GM19035 (cell line): ENCODE results near the gene PDSS2.
"Not testable (repeated sequence)": the region's sequence is repeated elsewhere in the genome, so short reads cannot be mapped to it uniquely, and the experiment has no call there.

ENCODE experiments used
- ATAC-seq: cut with Tn5 transposase; IDR thresholded peaks from one replicate; pipeline ENCODE4 v1.9.1; 2021; ENCODE audit not compliant: unreplicated experiment

The PDSS2 gene

DNA sequence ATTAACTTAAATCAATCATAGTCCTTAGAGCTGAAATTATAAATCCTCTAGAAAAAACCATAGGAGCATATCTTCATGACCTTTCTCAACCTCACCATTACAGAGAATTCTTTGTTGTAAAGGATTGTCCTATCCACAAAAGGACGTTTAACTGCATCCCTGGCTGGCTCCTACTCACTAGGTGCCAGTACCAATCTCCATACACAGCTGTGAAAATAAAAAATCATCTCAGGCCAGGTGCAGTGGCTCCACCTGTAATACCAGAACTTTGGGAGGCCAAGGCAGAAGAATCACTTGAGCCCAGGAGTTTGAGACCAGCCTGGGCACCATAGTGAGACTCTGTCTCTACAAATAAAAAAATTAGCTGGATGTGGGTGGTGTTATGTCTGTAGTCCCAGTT is 89.9 kb downstream of the PDSS2 start:
- no peak for ATAC-seq

DNA sequence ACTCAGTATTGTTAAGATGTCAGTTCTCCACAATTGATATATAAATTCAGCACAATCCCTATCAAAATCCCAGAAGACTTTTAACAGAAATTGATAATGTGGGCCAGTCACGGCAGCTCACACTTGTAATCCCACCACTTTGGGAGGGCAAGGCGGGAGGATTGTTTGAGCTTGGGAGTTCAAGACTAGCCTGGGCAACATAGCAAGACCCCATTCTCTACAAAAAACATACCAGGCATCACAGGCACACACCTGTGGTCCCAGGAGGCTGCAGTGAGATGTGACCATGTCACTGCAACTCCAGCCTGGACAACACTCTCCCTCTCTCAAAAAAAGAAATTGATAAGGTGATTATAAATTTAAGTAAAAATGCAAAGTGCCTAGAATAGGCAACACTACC is 90.9 kb downstream of the PDSS2 start:
- ATAC-seq, result no peak

DNA sequence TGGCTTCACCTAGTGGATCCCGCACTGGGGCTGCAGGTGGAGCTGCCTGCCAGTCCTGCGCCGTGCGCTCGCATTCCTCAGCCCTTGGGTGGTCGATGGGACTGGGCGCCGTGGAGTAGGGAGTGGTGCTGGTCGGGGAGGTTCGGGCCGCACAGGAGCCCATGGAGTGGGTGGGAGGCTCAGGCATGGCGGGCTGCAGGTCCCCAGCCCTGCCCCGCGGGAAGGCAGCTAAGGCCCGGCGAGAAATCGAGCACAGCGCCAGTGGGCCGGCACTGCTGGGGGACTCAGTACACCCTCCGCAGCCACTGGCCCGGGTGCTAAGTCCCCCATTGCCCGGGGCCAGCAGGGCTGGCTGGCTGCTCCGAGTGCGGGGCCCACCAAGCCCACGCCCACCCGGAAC is 95.2 kb downstream of the PDSS2 start:
- not testable (repeated sequence) for ATAC-seq

DNA sequence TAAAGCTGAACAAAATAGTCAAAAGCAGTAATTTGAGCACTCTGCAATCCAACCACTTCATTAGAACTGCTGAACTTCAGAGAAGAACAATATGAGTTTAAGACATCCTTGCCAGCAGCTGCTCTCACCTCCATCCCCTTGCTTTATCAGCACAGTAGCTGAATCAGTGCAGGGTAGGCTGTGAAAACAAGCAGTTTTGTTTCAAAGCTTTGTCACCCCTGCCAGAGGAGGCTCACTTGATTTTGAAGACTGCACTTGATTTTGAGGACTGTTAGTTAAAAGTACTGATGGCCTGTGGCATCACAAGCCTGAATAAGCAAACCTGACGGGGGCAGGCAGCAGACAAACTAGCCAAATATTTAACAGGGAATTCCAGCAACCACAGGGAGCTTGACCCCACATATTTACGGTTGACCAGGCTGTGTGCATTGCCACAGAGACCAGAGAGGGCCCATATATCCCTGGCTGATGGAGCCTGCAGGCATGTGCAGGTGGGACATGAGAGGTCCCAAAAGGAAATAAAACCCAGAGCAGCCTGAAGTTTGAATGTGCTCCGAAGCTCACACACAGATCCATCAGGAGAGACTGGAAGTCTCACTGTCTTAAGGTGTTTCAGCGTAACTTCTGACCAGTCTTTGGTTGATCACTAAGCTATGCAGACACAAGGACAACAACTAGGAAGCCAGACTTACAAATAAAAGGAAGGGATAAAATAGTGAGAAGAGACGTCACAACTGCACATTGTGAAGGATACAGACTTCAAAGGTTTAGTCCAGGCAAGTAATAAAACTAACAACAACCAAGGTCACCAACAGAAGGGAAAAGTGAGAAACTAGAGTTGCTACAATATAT is 97.4 kb downstream of the PDSS2 start:
- ATAC-seq, result no peak

DNA sequence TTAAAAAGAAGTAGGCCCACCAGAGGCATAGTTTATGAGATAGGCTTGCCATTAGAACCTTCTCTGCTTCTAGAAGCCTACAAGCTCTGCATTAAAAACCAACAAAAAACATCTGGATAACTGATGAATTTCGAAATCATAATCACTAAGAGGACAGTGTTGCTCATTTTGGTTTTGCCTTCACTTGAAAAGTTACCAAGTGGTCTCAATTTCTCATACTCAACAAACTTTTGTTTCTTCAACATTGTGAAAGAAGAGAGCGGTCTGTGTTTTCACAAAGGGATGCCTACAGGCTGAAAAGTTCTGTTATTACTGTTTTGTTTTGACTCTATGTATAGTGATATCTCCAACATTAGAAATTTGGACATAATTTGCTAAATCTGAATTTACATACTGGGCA is 98.9 kb downstream of the PDSS2 start:
- no peak for ATAC-seq

DNA sequence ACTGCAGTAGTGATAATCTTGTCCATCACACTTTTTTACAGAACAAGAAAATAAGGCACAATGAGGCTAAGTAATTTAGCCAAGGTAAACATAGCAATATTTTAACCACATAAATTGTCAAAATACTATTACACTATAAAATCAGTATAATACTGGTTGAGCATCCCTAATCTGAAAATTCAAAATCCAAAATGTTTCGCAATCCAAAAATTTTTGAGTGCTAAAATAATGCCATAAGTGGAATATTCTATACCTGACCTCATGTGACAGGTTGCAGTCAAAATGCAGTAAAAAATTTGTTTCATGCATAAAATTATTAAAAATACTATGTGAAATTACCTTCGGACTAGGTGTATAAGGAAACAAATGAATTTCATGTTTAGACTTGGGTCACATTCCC is 101.5 kb downstream of the PDSS2 start:
- ATAC-seq, result no peak

DNA sequence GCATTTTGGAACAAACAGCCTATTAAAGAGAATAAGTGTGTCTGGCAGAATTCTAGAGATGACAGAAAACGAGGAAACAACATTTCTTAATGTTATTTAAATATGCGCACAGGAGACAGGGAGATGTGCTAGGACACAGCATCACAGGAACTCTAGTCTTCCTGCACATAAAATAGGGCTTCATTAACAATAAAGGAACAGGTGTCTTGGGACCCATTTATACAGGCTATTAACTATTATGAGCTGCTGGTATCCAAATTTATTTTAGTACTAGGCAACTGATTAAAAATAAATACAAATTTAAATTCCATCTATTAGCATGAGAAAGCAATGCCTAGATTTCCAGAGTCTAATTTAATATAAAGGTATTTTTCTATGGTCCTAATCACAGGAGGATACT is 102.3 kb downstream of the PDSS2 start:
- no peak for ATAC-seq

DNA sequence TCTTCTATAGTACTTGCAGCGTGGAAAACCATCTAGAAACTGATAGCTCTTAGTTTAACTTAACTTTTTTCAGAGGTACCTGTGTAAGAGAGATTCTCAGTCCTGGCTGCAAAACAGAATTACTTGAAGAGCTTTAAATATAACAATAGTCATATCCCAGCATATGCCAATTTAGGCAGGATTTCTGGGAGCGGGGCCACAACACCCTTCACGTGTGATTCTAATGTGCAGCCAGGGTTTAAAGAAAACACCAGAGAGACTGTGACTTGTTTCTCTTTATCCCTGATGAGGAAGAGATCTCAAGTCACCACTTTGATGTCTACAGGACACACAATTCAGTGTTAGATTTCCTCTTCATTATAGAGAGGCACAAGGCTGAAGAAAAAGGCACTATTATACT is 103.7 kb downstream of the PDSS2 start:
- no peak for ATAC-seq

DNA sequence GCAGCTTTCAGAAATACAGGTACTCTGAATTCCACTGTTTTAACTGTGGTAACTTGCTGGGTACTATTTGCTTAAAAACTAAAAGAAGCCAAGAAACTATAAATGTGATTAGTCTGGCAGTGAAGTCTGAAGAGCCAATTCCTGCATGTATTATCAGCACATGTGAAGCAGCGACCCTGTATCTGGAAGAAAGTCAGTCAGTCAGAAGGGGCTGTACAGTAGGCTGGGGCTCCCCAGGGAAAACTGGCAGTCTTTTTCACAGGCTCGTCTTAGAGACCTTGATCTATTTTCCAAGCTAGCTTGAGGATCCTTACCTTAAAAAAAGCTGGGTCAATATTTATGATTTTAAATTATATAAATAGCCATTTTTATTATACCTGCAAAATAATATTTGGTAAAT is 104.9 kb downstream of the PDSS2 start:
- no peak for ATAC-seq

DNA sequence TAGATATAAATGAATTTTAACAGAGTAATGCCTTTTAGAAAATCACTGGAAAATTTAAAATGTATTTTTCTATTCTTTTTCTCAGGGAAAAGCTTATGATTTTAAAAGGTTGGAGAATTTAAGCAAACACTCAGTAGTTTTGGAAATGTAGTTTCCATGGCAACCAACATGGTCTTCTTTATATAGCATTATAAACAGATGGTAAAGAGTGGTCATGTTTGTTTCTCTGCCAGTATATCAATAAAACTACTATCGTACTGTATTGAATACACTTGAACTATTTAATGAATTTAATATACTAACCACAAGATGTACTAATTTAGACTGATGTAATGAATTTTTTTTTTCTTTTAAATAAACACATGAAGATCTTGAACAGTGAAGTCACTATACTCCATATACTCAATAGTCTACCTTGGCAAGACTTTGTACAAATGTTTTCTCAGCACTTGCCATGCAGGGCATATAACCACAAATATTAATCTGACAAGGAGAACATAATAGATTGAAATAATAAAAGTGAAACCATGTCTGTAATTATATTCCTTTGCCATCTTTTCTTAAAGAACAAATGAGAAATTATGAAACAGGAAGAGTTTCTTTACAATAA is 105.5 kb downstream of the PDSS2 start:
- no peak for ATAC-seq

DNA sequence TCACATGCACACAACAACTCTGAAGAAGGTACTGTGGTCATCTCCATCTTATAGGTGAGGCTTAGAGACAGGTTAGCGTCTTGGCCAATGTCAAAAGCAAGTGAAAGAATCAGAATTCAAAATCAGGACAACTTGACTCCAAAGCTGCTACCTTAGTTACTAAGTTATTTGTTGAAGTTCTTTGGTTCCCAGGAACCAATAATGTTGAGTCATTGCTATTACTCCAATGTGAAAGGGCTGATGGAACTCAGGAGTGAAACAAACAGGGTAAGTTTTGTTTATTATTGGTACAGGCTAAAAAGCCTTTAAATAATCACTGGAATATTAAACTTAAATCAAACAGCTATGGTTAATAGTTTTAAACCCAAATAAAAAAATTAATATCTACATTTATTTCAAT is 111.1 kb downstream of the PDSS2 start:
- no peak for ATAC-seq

DNA sequence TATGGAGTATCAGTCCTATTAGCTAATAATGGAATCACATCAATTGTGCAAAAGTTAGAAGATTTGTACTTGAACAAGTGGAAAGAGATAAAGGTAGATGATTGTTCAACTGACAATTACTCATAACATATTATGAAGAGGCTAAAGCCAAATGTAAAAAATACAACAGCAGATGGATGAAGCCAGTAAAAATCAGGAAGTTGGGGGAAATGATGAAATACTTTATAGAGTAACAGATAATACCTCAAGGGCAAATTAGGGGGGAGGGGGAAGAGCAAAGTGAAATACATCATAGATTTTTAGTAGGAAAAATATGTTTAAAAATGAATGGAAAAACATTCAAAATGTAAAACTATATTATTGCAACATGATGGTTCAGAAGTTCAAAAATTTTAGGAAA is 114.0 kb downstream of the PDSS2 start:
- ATAC-seq, result no peak

DNA sequence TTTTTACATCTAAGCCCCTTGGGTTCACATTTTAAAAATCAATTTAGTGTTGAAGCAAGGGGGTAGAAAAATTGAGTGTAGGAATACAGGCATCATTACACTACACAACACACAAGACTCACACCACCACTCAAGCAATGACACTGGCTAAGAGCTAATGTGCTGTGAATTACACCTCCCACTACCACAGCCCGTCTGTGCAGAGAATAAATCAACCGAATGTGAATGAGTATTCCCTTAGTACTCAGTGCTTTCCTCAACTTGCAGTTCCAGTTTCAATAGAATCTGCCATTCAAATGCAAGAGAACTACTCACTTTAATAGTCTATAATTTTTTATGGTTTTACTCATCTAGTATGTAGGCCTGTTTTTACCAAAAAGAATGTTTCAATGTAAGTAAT is 114.4 kb downstream of the PDSS2 start:
- ATAC-seq, result no peak

DNA sequence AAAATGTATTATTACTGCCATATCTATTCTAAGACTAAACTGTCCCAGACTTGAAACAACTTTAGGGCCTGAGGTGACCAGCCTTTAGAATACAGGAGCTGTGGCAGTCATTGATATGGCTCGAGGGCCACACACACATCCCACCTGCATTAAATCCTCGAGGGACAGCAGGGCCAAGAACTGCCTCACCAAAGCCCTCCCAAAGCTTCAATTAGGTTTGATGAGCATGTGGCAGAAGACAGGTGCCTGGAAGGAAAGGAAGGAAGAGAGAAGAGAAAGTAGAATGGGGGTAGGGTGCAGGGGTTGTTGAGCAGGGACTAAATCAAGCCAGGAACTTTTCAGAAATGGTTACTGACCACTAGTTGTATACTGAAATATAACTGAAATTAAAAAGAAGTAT is 115.0 kb downstream of the PDSS2 start:
- no peak for ATAC-seq

DNA sequence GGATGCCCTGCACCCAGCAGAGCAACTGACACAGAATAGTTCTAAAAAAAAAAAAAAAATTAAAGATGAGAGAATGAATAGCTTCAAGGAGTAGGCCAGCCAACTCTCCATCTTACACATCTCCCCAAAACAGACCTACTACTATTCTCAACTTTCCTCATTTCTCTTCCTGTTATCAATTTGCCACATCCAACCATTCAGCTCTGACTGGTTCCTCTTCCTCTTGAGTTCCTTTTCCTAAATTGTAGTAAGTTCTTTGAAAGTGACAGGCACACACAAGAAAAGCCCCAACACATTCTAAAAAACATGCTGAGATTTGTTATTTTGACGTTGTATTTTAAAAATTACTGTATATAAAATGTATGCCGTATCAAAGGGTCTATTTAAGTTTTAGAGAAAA is 117.2 kb downstream of the PDSS2 start:
- ATAC-seq, result no peak

DNA sequence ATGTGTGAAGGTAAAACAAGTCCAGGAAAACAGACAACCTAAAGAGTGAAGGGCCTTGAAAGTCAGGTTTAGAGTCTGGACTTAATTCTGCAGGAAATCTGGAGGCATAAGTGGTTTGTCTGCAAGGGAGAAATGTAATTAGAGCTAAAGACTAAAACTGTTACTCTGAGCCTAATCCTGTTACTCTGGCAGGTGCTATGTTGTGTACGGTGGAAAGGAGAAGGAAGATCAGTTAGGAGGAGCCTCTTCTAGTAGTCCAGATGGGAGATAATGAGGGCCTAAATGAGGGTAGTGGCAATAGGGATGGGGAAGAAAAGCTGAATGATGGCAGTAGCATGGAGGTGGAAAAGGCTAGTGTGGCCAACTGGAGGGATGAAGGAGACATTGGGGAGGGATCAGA is 118.5 kb downstream of the PDSS2 start:
- ATAC-seq, result no peak

DNA sequence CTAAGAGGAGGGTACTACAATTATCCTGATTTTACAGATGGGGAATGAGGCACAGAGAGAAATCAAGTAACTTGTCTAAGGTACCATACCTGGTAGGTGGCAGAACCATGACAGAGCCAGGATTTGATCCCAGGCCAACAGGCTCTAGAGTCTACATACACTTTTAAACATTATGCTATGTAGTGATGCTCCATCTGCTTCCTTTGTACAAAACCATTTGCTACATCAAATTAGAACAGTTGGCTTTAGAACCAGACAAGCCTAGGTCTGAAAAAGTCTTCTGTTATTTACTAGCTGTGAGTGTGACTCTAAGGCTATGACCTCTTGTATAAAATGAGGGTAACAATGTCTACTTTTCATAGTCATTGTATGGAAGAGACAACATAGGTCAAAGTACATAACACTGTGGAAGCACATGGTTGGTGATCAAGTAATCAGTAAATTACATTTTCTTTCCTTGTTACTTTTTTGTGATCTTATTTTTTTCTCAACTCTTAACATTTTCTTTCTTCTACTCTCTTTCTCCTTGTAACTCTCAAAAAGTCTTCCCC is 122.1 kb downstream of the PDSS2 start:
- ATAC-seq, result no peak

DNA sequence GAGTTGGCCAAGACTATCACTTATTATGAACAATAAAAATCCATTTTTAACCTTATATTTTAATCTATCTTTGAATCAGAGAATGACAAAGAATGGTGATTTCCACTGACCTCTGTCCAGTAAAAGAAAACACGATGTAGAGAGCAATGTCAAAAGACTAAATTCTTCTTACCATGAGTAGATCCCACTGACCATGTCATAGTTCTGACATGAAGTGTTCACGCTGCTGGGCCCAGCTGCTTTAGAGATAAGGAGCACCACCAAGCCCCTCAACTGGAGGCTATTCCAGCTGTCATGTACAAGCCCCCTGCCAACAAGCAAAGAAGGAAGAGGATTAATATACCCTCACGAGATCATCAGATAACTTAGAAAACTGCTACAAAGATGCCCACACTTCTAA is 125.3 kb downstream of the PDSS2 start:
- ATAC-seq, result no peak

DNA sequence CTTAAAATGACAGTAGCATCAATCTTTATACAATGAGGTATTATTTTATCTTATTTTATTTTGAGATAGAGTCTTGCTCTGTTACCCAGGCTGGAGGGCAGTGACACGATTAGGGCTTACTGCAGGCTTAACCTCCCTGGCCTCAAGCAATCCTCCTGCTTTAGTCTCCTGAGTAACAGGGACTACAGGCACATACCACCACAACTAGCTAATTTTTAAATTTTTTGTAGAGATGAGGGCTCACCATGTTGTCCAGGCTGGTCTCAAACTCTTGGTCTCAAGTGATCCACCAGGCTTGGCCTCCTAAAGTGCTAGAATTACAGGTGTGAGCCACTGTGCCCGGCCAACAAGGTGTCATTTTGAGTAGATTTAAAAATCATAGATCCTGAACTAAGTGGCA is 125.9 kb downstream of the PDSS2 start:
- no peak for ATAC-seq

DNA sequence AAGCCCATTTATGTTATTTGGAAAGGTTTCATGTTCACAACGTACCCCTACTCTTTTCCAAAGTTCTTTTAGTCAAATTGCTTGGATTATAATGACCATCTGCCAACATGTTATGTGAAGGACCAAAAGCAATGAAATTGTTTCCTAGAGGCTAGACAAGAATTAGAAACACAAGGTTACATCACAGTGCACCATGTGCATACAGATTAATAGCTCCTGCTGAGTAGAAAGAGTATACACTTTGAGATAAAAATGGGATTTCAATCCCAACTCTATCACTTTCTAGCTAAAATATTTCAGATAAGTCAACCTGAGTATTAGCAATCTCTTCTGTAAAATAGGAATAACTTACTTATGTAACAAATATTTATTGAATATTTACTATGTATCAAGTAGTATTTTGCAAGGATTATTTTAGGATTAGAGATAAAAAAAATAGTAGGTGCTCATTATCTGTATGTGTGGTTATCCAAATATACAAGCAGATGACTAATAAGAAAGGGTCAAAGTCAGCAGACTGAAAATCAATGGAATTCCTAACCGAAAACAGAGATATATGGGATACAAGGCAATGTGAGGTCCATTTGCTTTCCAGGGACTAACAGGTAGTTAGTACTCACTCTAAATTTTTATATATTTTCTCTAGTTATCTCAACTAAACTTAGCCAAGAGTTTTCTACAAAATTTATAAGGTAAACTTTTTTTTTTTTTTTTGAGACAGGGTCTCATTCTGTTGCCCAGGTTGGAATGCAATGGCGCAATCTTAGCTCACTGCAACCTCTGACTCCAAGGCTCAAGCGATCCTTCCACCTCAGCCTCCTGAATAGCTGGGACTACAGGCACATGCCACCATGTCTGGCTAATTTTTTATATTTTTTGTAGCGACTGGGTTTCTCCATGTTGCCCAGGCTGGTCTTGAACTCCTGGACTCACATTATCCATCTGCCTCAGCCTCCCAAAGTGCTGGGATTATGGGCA is 127.7 kb downstream of the PDSS2 start:
- ATAC-seq, result no peak

DNA sequence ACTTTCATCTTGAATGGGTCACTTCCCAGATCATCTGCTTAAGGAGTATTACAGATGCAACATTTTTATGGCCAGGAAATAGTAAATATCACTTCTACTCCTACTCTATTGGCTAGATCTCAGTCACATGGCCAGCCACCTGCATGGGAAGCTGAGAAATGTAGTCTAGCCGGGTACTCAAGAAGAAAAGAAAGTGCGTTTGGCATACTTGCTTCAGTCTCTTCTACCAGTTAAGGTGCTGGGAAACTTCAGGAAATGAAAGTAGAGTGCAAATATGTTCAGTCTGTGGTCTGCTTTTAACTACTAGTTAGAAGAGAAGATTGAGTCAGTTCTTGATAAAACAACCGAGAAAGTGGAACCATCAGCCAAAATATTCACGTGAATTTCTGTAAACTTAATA is 129.2 kb downstream of the PDSS2 start:
- peak; percentile 99 for ATAC-seq
